ENCODE measurements around the gene NXF1. TPM values are rescaled to one million over a fixed set of nuclear protein-coding genes. Genes with fewer than 3 reads are reported as not detected.
"Not testable (repeated sequence)": the region's sequence is repeated elsewhere in the genome, so short reads cannot be mapped to it uniquely, and the experiment has no call there.

The NXF1 gene
- total RNA-seq, 2 experiments from 2014 or later: 70.8 to 83.6 TPM

- no peak for DNase-seq
- H3K27ac Mint-ChIP-seq: no peak overlapping the region
- H3K9me3 Mint-ChIP-seq: no peaks in the 10 kb centered on the region
- ChIA-PET POLR2A (interaction anchor here (0.6 to 7.0 kb wide), 4 partner anchors 10 to 71 kb away, joined by 3 to 443 read pairs (median 6); partner anchors contain the start of genes NXF1 and TMEM179B), CTCF (no interaction called here)
- no peaks in the 10 kb centered on the region for H3K27me3 Mint-ChIP-seq
- H3K4me1 Mint-ChIP-seq (ENCODE audit: low read depth): peaks cover 12% of the 10 kb centered on the region
- H3K4me3 Mint-ChIP-seq: peak overlapping the region; percentile 39
- H3K36me3 Mint-ChIP-seq: peaks cover 7% of the 10 kb centered on the region
- intact Hi-C loops (cut with micrococcal nuclease): loop anchor here (5.0 kb wide), 2 partner anchors 231 to 286 kb away; partner anchors contain the start of genes EML3 and ROM1
Observed at GRCh38 chr11:62843466-62843865, 38.2 kb upstream of the NXF1 start.

DNA sequence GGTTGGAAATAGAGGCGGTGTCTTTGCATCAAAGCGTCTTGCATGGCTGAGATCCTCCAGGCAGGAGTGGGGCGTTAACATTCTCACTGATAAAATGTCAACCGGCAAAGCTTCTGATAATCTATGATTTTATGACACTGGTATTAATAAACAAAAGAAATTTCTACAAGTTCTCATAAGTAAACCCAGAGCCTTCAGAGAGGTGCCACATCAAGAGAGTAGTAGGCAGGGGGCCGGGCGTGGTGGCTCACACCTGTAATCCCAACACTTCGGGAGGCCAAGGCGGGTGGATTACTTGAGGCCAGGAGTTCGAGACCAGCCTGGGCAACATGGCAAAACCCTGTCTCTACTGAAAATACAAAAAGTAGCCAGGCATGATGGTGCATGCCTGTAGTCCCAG is 37.7 kb upstream of the NXF1 start:
- intact Hi-C loops (cut with micrococcal nuclease): loop anchor here (1.0 to 5.0 kb wide), 3 partner anchors 12 to 286 kb away; partner anchors contain the start of genes EML3 and ROM1
- H3K36me3 Mint-ChIP-seq, CTCF ChIA-PET, DNase-seq, H3K27me3 Mint-ChIP-seq, H3K4me3 Mint-ChIP-seq, H3K27ac Mint-ChIP-seq, H3K9me3 Mint-ChIP-seq: not testable (repeated sequence)
- H3K4me1 Mint-ChIP-seq (ENCODE audit: low read depth): peaks cover 12% of the 10 kb centered on the region
- POLR2A ChIA-PET: interaction anchor here (1.0 to 7.0 kb wide), 3 partner anchors 11 to 56 kb away, joined by 3 to 443 read pairs (median 7); partner anchors contain the start of genes NXF1 and TMEM179B

DNA sequence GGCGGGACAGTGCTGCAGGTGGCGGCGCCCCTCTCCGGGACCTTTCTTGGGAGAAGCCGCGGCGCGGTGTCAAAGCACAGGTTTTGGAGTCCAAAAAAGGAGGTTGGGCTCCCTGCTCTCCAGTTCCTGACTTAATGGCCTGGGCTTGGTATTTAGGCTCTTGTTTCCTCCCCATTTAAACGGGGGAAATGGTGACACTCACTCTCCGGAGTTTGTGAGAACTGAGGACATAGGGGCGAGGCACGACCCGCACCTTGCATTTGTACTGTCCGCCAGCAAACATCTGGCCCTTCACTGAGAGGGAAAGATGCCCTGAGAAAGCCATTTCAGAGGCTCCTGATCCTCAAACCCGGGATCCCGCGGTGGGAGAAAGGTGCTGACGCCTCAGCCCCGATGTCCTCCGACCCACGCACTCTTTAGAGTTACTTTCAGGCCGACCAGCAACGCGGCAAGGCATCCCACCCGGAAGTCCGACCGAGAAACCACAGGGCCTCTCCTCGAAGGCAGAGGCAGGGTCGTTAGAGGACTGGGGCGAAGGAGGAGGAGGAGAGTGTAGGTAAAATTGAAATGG is 37.0 kb upstream of the NXF1 start:
- intact Hi-C loops (cut with micrococcal nuclease): loop anchor here (1.0 to 5.0 kb wide), 3 partner anchors 13 to 285 kb away; partner anchors contain the start of genes EML3 and ROM1
- DNase-seq: peak; percentile 67
- Mint-ChIP-seq H3K27ac (no peak overlapping the region), H3K4me3 (no peak overlapping the region), H3K27me3 (no peaks in the 10 kb centered on the region), H3K36me3 (peaks cover 12% of the 10 kb centered on the region), H3K4me1 (ENCODE audit: low read depth) (peaks cover 17% of the 10 kb centered on the region), H3K9me3 (no peaks in the 10 kb centered on the region)
- ChIA-PET POLR2A (interaction anchor here (1.0 to 7.0 kb wide), 16 partner anchors 10 to 299 kb away, joined by 3 to 443 read pairs (median 15); partner anchors contain the start of genes BSCL2, C11orf98, CSKMT and EEF1G), CTCF (interaction anchor here (3.4 kb wide), 1 partner anchor 55 kb away, joined by 32 read pairs; the partner anchor contains the start of gene TMEM179B)

DNA sequence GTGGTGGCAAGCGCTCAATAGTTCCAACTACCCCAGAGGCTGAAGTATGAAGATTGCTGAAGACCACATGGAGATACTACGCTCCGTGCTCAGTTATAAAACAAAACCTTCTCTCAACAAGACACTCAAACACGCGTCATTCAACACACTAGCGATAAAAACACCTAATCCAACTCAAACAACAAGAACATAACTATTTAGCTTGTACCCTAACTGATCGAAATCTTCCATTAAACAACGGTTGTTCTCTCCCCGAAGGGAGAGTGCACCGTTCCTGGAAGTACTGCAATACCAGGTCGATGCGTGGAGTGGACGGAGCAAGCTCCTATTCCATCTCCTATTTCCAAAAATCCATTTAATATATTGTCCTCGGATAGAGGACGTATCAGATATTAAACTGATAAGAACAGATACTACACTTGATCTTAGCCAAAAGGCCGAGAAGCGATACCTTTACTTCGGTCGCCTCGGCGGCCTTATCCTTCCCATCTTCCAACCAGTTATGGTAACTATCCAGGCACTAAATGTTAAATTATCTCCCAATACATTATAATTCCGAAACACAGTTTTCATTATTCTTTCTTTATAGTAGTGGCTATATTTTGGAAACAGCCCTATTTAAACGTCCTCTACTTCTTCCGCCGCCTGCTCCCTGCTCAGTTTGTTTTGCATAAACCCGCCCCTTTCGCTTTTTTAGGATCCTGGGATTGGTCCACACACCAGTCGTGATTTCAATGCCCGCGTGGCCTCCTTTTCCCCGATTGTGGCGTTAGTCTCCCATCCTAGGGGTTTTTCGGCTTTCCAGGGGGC is 36.3 kb upstream of the NXF1 start:
- Mint-ChIP-seq H3K4me1 (ENCODE audit: low read depth) (peaks cover 18% of the 10 kb centered on the region), H3K27ac (no peak overlapping the region), H3K27me3 (no peaks in the 10 kb centered on the region), H3K4me3 (no peak overlapping the region), H3K36me3 (peaks cover 13% of the 10 kb centered on the region), H3K9me3 (no peaks in the 10 kb centered on the region)
- POLR2A ChIA-PET: interaction anchor here (0.6 to 7.0 kb wide), 45 partner anchors 9 to 299 kb away, joined by 3 to 443 read pairs (median 5); partner anchors contain the start of genes B3GAT3, BSCL2, C11orf98 and CSKMT
- CTCF ChIA-PET: interaction anchor here (0.6 to 3.4 kb wide), 8 partner anchors 9 to 1683 kb away, joined by 3 to 32 read pairs (median 4); partner anchors contain the start of genes SLC3A2, TEX54 and TMEM179B
- intact Hi-C loops (cut with micrococcal nuclease): loop anchor here (1.0 to 5.0 kb wide), 5 partner anchors 14 to 284 kb away; partner anchors contain the start of genes EML3, ROM1 and TTC9C
- DNase-seq: peak; percentile 88

- CTCF ChIA-PET: interaction anchor here (0.6 to 3.4 kb wide), 9 partner anchors 8 to 1682 kb away, joined by 3 to 32 read pairs (median 3); partner anchors contain the start of genes SLC3A2, TEX54 and TMEM179B
- H3K4me3 Mint-ChIP-seq: not testable (repeated sequence)
- intact Hi-C loops (cut with micrococcal nuclease): loop anchor here (1.0 to 5.0 kb wide), 6 partner anchors 36 to 284 kb away; partner anchors contain the start of genes EML3, NXF1, ROM1 and TAF6L
Observed at GRCh38 chr11:62840721-62841360, 35.6 kb upstream of the NXF1 start.

GRCh38 chr11:62839050-62839945 is 34.1 kb upstream of the NXF1 start, which contains the start of gene WDR74:
Gene WDR74, minus strand, starts transcription at chr11:62839590. Its CDS starts 20 bp downstream, at chr11:62839570.
- ChIA-PET POLR2A (interaction anchor here (0.7 to 7.0 kb wide), 13 partner anchors 7 to 265 kb away, joined by 3 to 443 read pairs (median 6); partner anchors contain the start of genes BSCL2, EEF1G, GNG3 and NXF1), CTCF (interaction anchor here (0.9 to 3.4 kb wide), 4 partner anchors 8 to 53 kb away, joined by 3 to 32 read pairs (median 8); partner anchors contain the start of genes STX5 and TMEM179B)
- Mint-ChIP-seq H3K27ac (no peak within 1 kb of the TSS), H3K4me1 (ENCODE audit: low read depth) (peaks cover 32% of the 10 kb centered on the region), H3K9me3 (no peaks in the 10 kb centered on the region), H3K36me3 (peaks cover 28% of the 10 kb centered on the region), H3K4me3 (no peak within 1 kb of the TSS), H3K27me3 (no peaks in the 10 kb centered on the region)
- intact Hi-C loops (cut with micrococcal nuclease): loop anchor here (1.0 kb wide), 4 partner anchors 8 to 130 kb away; partner anchors contain the start of genes TMEM179B and TMEM223
- DNase-seq: peak; percentile 96

More at GRCh38 chr11:62840721-62841360, 35.6 kb upstream of the NXF1 start:
- not testable (repeated sequence) for H3K9me3 Mint-ChIP-seq, H3K27ac Mint-ChIP-seq, H3K27me3 Mint-ChIP-seq
- Mint-ChIP-seq H3K4me1 (ENCODE audit: low read depth) (peaks cover 23% of the 10 kb centered on the region), H3K36me3 (peaks cover 16% of the 10 kb centered on the region)
- DNase-seq: peak; percentile 91
- POLR2A ChIA-PET: interaction anchor here (0.6 to 7.0 kb wide), 46 partner anchors 8 to 298 kb away, joined by 3 to 443 read pairs (median 5); partner anchors contain the start of genes B3GAT3, BSCL2, C11orf98 and CSKMT

- H3K36me3 Mint-ChIP-seq: peaks cover 37% of the 10 kb centered on the region
- H3K4me3 Mint-ChIP-seq: no peak overlapping the region
- H3K9me3 Mint-ChIP-seq: no peaks in the 10 kb centered on the region
- POLR2A ChIA-PET: interaction anchor here (1.3 kb wide), 1 partner anchor 45 kb away, joined by 3 read pairs; the partner anchor contains the start of gene SLC3A2
- H3K4me1 Mint-ChIP-seq (ENCODE audit: low read depth): peaks cover 46% of the 10 kb centered on the region
- no peak overlapping the region for H3K27ac Mint-ChIP-seq
- CTCF ChIA-PET: no interaction called here
- no peaks in the 10 kb centered on the region for H3K27me3 Mint-ChIP-seq
- intact Hi-C loops (cut with micrococcal nuclease): no loop called here
- no peak for DNase-seq
Observed at GRCh38 chr11:62835336-62835735, 30.1 kb upstream of the NXF1 start.

GRCh38 chr11:62832336-62833234 is 27.3 kb upstream of the NXF1 start, which contains the start of gene TEX54:
Gene TEX54, minus strand, starts transcription at chr11:62832841.
- Mint-ChIP-seq H3K36me3 (peaks cover 27% of the 10 kb centered on the region), H3K27me3 (no peaks in the 10 kb centered on the region), H3K4me1 (ENCODE audit: low read depth) (peaks cover 44% of the 10 kb centered on the region), H3K27ac (peak within 1 kb of the TSS; percentile 93), H3K9me3 (no peaks in the 10 kb centered on the region), H3K4me3 (peak within 1 kb of the TSS; percentile 84)
- DNase-seq: no peak
- ChIA-PET POLR2A (interaction anchor here (0.6 to 2.9 kb wide), 14 partner anchors 8 to 1947 kb away, joined by 3 to 59 read pairs (median 5); partner anchors contain the start of genes NXF1, SLC3A2 and ZBTB3), CTCF (interaction anchor here (0.7 to 3.6 kb wide), 7 partner anchors 7 to 717 kb away, joined by 3 to 26 read pairs (median 3); partner anchors contain the start of gene SLC3A2)
- intact Hi-C loops (cut with micrococcal nuclease): loop anchor here (1.0 to 2.0 kb wide), 3 partner anchors 40 to 242 kb away; partner anchors contain the start of genes C11orf98, CSKMT, TMEM223 and TUT1
